ENCODE results near the gene ANO1. TPM values are rescaled to one million over a fixed set of nuclear protein-coding genes. Genes with fewer than 3 reads are reported as not detected.
"Not testable (repeated sequence)": the region's sequence is repeated elsewhere in the genome, so short reads cannot be mapped to it uniquely, and the experiment has no call there.

Gene ANO1
- polyA plus RNA-seq, 1 donor, result 18.2 TPM

GRCh38 chr11:70191495-70192140 is 113.5 kb downstream of the ANO1 start:
- peak; percentile 69 for DNase-seq

DNA sequence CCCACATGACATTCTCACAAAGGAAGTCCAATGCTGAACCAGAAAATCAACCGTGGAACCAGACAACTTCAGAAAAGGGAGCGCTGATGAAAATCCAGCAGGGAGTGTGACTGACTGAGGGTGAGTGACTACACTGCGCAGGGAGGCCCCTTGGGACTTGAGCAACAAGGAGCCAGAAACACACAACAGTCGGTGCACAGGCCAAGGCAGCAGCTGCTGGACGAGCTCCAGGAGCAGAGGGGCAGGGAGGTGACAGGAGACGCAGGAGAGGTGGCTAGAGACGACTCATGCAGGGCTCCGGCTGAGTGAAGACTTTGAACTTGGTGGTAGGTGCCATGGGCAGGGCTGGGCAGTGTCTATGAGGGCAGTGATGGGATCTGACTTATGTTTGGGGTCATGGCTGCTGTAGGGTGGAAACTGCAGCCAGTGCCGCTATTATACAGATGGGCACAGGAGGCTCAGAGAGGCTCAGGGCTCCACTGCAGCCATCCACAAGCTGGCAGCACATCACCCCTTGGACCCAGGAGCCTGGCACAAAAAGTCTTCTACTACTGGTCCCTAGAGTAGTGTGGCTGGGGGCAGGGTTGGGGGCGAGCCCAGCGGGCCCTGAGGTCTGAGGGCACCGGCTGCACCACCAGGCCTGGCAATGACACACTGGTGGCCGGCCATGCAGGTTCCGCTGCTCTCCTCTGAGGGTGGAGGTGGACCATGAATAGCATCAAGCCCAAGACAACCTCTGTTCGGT is 114.7 kb downstream of the ANO1 start:
- DNase-seq, result no peak

DNA sequence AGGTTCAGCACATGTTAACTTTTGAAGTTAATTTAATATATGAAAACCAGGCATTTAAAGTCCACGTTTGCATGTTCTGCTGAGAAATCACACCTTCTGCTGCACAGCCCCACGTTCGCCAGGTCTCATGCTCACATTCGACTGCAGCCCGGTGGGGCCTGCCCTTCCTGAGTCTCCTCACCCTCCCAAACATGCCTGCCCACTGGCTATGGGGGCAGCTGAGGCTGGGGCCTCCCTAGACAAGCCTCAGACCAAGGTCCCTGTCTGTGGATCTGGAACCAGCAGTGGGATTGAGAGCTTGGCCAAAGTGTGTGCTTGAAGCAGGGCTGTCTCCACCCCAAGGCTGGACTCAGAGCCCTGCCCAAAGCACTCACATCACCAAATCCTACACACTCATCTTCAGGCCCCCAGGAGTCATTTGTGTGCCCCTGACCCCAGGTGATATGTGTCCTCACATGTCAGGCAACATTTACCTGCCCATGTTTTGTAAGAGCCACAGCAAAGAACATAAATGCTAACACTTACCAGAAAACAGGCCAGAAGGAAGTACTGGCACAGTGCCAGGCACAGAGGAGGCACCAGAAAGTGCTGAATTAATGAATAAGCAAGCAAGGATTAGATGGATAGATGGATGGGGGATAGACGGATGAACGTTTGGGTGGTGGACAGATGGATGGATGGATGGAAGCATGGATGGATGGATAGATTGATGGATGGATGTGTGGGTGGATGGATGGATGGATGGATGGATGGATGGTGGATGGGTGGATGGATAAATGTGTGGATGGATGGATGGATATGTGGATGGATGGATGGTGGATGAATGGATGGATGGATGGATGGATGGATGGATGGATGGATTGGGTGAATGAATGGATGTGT is 115.5 kb downstream of the ANO1 start:
- no peak for DNase-seq

GRCh38 chr11:70194792-70195791 is 117.0 kb downstream of the ANO1 start:
- no peak for DNase-seq

DNA sequence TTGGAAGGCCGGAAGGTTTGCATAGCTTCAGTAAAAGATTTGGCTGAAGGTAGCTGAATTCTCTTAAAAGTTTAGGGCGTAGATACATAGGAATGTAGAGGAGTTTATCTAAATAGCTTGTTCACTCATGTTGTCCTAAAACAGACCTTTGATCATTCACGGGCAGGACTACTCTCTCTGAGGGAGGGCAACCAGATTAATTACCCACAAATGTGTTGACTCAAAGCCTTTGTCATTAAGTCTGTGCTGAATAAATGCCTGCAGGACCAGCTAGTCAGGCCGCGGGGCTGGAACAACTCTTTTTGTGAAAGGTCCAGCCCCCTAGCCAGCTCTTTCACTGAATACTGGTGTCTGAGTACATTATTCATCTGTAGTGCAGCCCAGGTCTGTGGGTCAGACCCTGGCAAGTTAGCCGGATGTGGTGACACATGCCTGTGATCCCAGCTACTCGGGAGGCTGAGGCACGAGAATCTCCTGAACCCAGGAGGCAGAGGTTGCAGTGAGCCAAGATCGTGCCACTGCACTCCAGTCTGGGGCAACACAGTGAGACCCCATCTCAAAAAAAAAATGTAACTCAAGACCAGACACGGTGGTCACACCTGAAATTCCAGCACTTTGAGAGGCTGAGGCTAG is 122.2 kb downstream of the ANO1 start:
- DNase-seq, result no peak

GRCh38 chr11:70201047-70201446 is 122.9 kb downstream of the ANO1 start:
- DNase-seq, result not testable (repeated sequence)

DNA sequence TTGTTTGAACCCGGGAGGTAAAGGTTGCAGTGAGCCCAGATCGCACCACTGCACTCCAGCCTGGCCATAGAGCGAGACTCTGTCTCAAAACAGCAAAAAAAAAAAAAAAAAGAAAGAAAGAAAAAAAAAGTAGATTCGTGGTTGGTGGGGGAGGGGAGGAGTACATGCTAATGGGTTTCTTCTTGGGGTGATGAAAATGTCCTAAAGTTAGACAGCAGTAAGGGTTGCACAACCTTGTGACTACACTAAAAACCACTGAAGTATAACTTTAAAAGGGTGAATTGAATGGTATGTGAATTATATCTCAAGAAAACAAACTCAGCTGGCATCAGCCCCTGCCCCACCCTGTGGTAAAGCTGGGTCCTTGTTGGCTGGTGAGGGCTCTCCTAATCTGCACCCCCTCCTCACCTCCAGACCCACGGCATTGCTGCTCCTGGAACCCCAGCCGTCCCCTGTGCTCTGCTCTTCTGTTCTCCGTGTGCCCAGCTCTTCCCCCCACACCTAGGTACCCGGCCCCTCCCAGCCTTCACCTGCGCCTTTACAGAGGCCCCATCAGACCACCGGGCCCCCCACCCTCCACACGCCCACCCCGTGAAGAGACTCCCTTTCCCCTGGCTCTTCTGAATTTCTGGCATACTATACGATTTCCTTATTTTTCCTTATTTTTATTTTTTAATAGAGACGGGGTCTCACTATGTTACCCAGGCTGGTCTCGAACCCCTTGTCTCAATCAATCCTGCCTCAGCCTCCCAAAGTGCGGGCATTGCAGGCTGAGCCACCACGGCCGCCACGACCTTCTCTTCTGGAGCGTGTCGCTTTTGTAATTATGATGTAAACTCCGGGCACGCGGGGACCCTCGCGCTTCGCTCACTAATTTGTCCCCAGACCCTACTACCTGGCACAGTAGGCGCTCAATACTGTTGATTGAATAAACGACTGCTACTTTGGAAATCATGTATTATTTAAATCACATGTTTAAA is 124.1 kb downstream of the ANO1 start:
- DNase-seq, result no peak

DNA sequence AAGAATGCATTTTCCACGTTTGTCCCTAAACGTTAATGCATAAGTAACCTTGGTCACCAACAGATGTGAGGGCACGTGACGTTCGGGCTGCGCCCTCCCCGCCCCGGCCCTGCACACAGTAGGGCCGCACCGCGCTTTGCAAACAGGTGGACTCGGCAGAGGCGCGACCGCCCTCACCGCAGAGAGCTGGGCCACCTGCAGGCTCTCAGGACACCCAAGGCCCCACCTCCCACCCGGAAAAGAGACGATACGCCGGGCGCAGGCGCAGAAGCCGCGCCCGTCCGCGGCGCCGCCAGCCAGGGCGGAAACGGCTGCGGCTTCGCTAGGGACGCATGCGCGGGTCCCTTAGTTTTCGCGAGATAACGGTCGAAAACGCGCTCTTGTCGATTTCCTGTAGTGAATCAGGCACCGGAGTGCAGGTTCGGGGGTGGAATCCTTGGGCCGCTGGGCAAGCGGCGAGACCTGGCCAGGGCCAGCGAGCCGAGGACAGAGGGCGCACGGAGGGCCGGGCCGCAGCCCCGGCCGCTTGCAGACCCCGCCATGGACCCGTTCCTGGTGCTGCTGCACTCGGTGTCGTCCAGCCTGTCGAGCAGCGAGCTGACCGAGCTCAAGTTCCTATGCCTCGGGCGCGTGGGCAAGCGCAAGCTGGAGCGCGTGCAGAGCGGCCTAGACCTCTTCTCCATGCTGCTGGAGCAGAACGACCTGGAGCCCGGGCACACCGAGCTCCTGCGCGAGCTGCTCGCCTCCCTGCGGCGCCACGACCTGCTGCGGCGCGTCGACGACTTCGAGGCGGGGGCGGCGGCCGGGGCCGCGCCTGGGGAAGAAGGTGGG is 125.0 kb downstream of the ANO1 start, which contains the start of gene FADD:
Gene FADD (plus strand): TSS at position 377 of the 831 bp plus-strand sequence. CDS start 164 bp downstream, at position 541.
- DNase-seq, result peak; percentile 93

GRCh38 chr11:70203751-70204465 is 125.8 kb downstream of the ANO1 start:
- peak; percentile 50 for DNase-seq

GRCh38 chr11:70204466-70204799 is 126.3 kb downstream of the ANO1 start:
- DNase-seq, result no peak

DNA sequence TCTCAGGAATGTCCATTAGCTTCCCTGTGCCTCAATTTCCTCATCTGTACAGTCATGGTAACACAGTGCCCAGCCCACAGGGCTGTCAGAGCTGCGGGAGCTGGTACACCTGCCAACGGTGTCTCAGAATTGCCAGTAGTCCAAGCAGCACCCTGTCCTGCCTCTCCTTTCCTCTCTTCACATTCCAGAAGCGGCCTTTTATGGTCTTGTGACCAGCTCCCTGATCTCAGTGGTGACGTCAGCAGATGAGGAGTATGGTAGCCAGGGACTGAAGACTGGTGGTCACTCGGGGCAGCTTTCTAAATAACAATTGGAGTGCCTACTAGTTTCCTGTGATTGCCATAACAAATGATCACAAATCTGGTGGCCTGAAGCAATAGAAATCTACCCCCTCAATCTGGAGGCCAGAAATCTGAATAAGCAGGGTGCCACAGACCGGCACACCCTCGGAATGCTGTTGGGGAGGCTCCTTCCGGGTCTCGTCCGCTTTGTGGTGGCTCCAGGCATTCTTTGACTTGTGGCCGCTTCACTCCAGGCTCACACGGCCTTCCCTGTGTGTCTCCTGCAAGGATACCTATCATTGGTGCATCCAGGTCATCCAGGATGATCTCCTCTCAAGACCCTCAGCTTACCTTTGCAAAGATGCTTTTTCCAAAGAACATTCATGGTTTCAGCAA is 127.1 kb downstream of the ANO1 start:
- DNase-seq, result no peak

GRCh38 chr11:70205766-70206165 is 127.6 kb downstream of the ANO1 start:
- no peak for DNase-seq

GRCh38 chr11:70206226-70206981 is 128.3 kb downstream of the ANO1 start:
- no peak for DNase-seq

DNA sequence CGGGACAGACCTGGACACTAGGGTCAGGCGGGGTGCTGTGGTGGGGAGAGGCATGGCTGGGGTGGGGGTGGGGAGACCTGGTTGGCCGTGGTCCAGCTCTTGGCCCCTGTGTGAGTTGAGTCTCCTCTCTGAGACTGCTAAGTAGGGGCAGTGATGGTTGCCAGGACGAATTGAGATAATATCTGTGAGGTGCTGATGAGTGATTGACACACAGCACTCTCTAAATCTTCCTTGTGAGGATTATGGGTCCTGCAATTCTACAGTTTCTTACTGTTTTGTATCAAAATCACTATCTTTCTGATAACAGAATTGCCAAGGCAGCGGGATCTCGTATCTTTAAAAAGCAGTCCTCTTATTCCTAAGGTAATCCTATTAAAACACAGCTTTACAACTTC is 128.9 kb downstream of the ANO1 start:
- no peak for DNase-seq

DNA sequence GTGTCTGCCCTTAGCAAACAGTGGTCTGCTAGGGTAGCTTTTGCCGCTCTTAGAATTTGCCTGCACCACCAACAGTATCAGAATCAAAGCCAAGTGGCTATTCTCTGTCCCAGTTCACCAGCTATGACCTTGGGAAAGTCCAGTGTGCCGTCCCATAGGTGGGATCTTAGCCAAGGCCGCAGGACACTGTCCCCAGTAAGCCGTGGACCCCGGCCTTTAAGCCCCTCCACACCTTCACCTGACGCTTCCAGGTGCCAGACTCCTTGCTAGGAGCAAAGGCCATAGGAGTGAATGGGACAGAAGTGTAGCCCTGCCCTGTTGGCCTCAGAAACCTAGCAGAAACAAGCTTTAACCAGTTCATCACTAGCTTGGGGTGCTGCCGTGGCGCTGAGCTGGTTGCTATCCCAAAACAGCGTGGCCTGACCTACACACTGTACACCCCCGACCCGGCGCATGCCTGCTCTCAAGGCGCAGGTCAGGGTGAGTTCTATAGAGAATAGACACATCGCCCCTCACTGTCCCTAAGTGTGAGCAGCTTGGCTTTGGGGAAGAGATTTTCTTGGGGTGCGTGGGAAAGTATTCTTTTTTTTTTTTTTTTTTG is 129.5 kb downstream of the ANO1 start:
- DNase-seq, result no peak

- no peak for DNase-seq
These were observed 131.3 kb downstream of the ANO1 start for GRCh38 chr11:70209391-70209912.
